CD14-positive monocyte (primary cell): ENCODE results near the gene KIAA0513. TPM values are rescaled to one million over a fixed set of nuclear protein-coding genes. Genes with fewer than 3 reads are reported as not detected.

Experiments used
- DNase-seq, 3 donors: peaks; one replicate each; pipeline ENCODE4 v3.0.0-alpha.2; 2011 to 2022
- H2AFZ ChIP-seq: 2 replicates; pipeline ENCODE4 v1.6.0; 2012; ENCODE audit warnings: mild to moderate bottlenecking, low read depth, low read length, inconsistent platforms; ENCODE audit not compliant: insufficient read depth, poor library complexity, severe bottlenecking
- H3K27ac ChIP-seq, 2 donors: 1 replicate in 1 of 2; 2 replicates in 1 of 2; pipeline ENCODE4 v1.5.1; 2012 to 2013; ENCODE audit warnings: low read length in 2 of 2, control low read depth in 1 of 2, inconsistent platforms in 1 of 2, low read depth in 1 of 2, mild to moderate bottlenecking in 1 of 2
- H3K27me3 ChIP-seq, 2 donors: one replicate each; pipeline versions ENCODE4 v1.6.0 to v1.6.1; 2011 to 2013; ENCODE audit warnings: low read length in 2 of 2; ENCODE audit not compliant: control insufficient read depth in 2 of 2, insufficient read depth in 2 of 2
- H3K36me3 ChIP-seq, 2 donors: replicated peaks in 1 of 2; 1 replicate in 1 of 2; 2 replicates in 1 of 2; pipeline versions ENCODE4 v1.5.1 to v1.6.1; 2012 to 2013; ENCODE audit warnings: low read length in 2 of 2, control low read depth in 1 of 2, inconsistent platforms in 1 of 2, mild to moderate bottlenecking in 1 of 2; ENCODE audit not compliant: insufficient read depth in 2 of 2, control insufficient read depth in 1 of 2
- H3K4me1 ChIP-seq, 2 donors: 1 replicate in 1 of 2; 2 replicates in 1 of 2; pipeline versions ENCODE4 v1.5.1 to v1.6.1; 2012 to 2013; ENCODE audit warnings: low read length in 2 of 2, control low read depth in 1 of 2, inconsistent platforms in 1 of 2, mild to moderate bottlenecking in 1 of 2, moderate library complexity in 1 of 2; ENCODE audit not compliant: insufficient read depth in 2 of 2, control insufficient read depth in 1 of 2
- H3K4me2 ChIP-seq: replicated peaks from 2 replicates; pipeline ENCODE3; 2012; ENCODE audit warnings: low read length, moderate library complexity, mild to moderate bottlenecking; ENCODE audit not compliant: poor library complexity, severe bottlenecking; ENCODE audit errors: extremely low read depth
- H3K4me3 ChIP-seq, 3 experiments: fragments of 200-600 bp in 1 of 3; sonication (generic) in 1 of 3; replicated peaks in 1 of 3; 1 replicate in 2 of 3; 2 replicates in 1 of 3; pipeline ENCODE4 v1.5.1; 2011 to 2013; ENCODE audit warnings: low read length in 3 of 3, mild to moderate bottlenecking in 3 of 3, control low read depth in 2 of 3, low read depth in 2 of 3, inconsistent platforms in 1 of 3, moderate library complexity in 1 of 3
- H3K79me2 ChIP-seq: 2 replicates; pipeline ENCODE4 v1.6.0; 2012; ENCODE audit warnings: mild to moderate bottlenecking, control low read depth, inconsistent platforms, low read length, moderate library complexity; ENCODE audit not compliant: insufficient read depth
- H3K9ac ChIP-seq: 2 replicates; pipeline ENCODE4 v1.6.0; 2017; ENCODE audit warnings: low read length, mild to moderate bottlenecking; ENCODE audit not compliant: insufficient read depth, poor library complexity, severe bottlenecking
- H3K9me3 ChIP-seq, 2 donors: replicated peaks in 1 of 2; 1 replicate in 1 of 2; 2 replicates in 1 of 2; pipeline versions ENCODE4 v1.5.1 to v1.6.1; 2012 to 2013; ENCODE audit warnings: low read length in 2 of 2, control low read depth in 1 of 2; ENCODE audit not compliant: control insufficient read depth in 1 of 2, insufficient read depth in 1 of 2
- H4K20me1 ChIP-seq: 2 replicates; pipeline ENCODE4 v1.6.0; 2012; ENCODE audit warnings: mild to moderate bottlenecking, low read length, control low read depth, moderate library complexity; ENCODE audit not compliant: insufficient read depth
- H3K27ac Mint-ChIP-seq, 7 donors: one replicate each; pipeline ENCODE4 v1.8.0; 2020; ENCODE audit warnings: mild to moderate bottlenecking in 7 of 7, mixed read lengths in 7 of 7, moderate library complexity in 6 of 7, inconsistent platforms in 2 of 7
- H3K27me3 Mint-ChIP-seq, 3 donors: one replicate each; pipeline ENCODE4 v1.8.0; 2021 to 2022; ENCODE audit warnings: low read depth in 3 of 3, mild to moderate bottlenecking in 3 of 3, mixed read lengths in 3 of 3, moderate library complexity in 3 of 3, inconsistent platforms in 1 of 3
- H3K36me3 Mint-ChIP-seq, 2 donors: one replicate each; pipeline ENCODE4 v1.8.0; 2020; ENCODE audit warnings: mixed read lengths in 2 of 2, inconsistent platforms in 1 of 2, mild to moderate bottlenecking in 1 of 2
- H3K4me1 Mint-ChIP-seq: one replicate; pipeline ENCODE4 v1.8.0; 2020; ENCODE audit warnings: mild to moderate bottlenecking, mixed read lengths
- H3K4me3 Mint-ChIP-seq, 2 donors: one replicate each; pipeline ENCODE4 v1.8.0; 2020; ENCODE audit warnings: mild to moderate bottlenecking in 2 of 2, mixed read lengths in 2 of 2, moderate library complexity in 1 of 2
- H3K9me3 Mint-ChIP-seq, 7 donors: one replicate each; pipeline ENCODE4 v1.8.0; 2020 to 2022; ENCODE audit warnings: mixed read lengths in 7 of 7, mild to moderate bottlenecking in 6 of 7, moderate library complexity in 6 of 7, inconsistent platforms in 2 of 7
- CTCF ChIP-seq: fragments of 200-600 bp; IDR thresholded peaks from one replicate; pipeline ENCODE4 v1.8.0; 2022; ENCODE audit warnings: antibody characterized with exemption, mild to moderate bottlenecking
- WGBS: methylation state at CpG from one replicate; pipeline ENCODE4 v1.1.5; 2013; ENCODE audit warnings: missing lambda C conversion rate; ENCODE audit not compliant: insufficient coverage; 5-methylcytosine and 5-hydroxymethylcytosine counted together
- intact Hi-C, 2 donors: fragments of 100-400 bp; cut with micrococcal nuclease; formaldehyde crosslinking; loops; one replicate each; pipeline versions ENCODE4 v1.15.0 to v1.15.1; 2023
- polyA plus RNA-seq, 3 donors: library from polyadenylated mRNA; depleted of rRNA in 1 of 3; unstranded in 2 of 3; stranded (reverse) in 1 of 3; fragments of 300-500 nt in 2 of 3; fragments of >200 nt in 1 of 3; fragmentation: Illumina TruSeq in 2 of 3; gene quantifications; 1 replicate in 2 of 3; 2 replicates in 1 of 3; pipeline ENCODE4 v1.2.3, GENCODE V29; 2012 to 2021

The KIAA0513 gene
- polyA plus RNA-seq, 3 donors: 21.4 to 77.5 (median 32.7) TPM

GRCh38 chr16:85072076-85072860 is 44.7 kb downstream of the KIAA0513 start:
- Mint-ChIP-seq H3K4me3 (no peak overlapping the region), H3K27me3 (peaks cover 1 to 4% (median 2%) of the 10 kb centered on the region in 3 donors), H3K36me3 (peaks cover 85 to 98% of the 10 kb centered on the region in 2 donors), H3K4me1 (peaks cover 22% of the 10 kb centered on the region), H3K27ac (peak overlapping the region in 4 of 7 donors; percentile 15 to 87 (median 62)), H3K9me3 (no peaks in the 10 kb centered on the region)
- Histone ChIP-seq H3K4me3 (no peak overlapping the region), H3K4me1 (peaks cover 17 to 34% of the 10 kb centered on the region in 2 donors), H3K27ac (no peak overlapping the region), H3K36me3 (peaks cover 89 to 100% of the 10 kb centered on the region in 2 donors), H2AFZ (no peak overlapping the region), H3K4me2 (no peak overlapping the region), H3K9me3 (no peaks in the 10 kb centered on the region), H3K9ac (no peak overlapping the region), H4K20me1 (peaks cover 83% of the 10 kb centered on the region), H3K27me3 (no peaks in the 10 kb centered on the region), H3K79me2 (peaks cover 7% of the 10 kb centered on the region)
- no peak for TF ChIP-seq CTCF
- WGBS: 66% methylated on average over 3 of the region's 8 CpGs
- intact Hi-C loops: no loop called here
- no peak for DNase-seq

- H3K36me3 Mint-ChIP-seq: peaks cover 85 to 98% of the 10 kb centered on the region in 2 donors
- no peaks in the 10 kb centered on the region for H3K9me3 Mint-ChIP-seq
- no peak overlapping the region for H3K27ac Mint-ChIP-seq
- H3K9ac ChIP-seq: no peak overlapping the region
- H4K20me1 ChIP-seq: peaks cover 86% of the 10 kb centered on the region
- H3K27me3 Mint-ChIP-seq: peaks cover 1 to 4% (median 2%) of the 10 kb centered on the region in 3 donors
- no peak overlapping the region for H2AFZ ChIP-seq
- no peak overlapping the region for H3K27ac ChIP-seq
- no peak overlapping the region for H3K4me2 ChIP-seq
- DNase-seq: no peak
- H3K36me3 ChIP-seq: peaks cover 89 to 100% of the 10 kb centered on the region in 2 donors
- no peaks in the 10 kb centered on the region for H3K9me3 ChIP-seq
- no peak overlapping the region for H3K4me3 ChIP-seq
- intact Hi-C loops: no loop called here
- 96% methylated on average over 11 of the region's 13 CpGs for WGBS
- peaks cover 4% of the 10 kb centered on the region for H3K79me2 ChIP-seq
- no peaks in the 10 kb centered on the region for H3K27me3 ChIP-seq
- no peak overlapping the region for H3K4me3 Mint-ChIP-seq
- peaks cover 24% of the 10 kb centered on the region for H3K4me1 Mint-ChIP-seq
- TF ChIP-seq CTCF: no peak
- peaks cover 22 to 41% of the 10 kb centered on the region in 2 donors for H3K4me1 ChIP-seq
Measured at GRCh38 chr16:85072947-85073346, 45.4 kb downstream of the KIAA0513 start.
